Hindlimb muscle (tissue), 1 donor: ENCODE measurements around the gene CUBN. TPM values are rescaled to one million over a fixed set of nuclear protein-coding genes. Genes with fewer than 3 reads are reported as not detected.

Experiments used
- polyA plus RNA-seq: library from polyadenylated mRNA; unstranded; fragments of 120-200 nt; gene quantifications from one replicate; pipeline ENCODE4 v1.2.1, GENCODE V29; 2013; ENCODE audit not compliant: insufficient read length

The CUBN gene
- polyA plus RNA-seq, 1 donor: 3.3 TPM

Other genes with a start within 250 kb of the CUBN start
- gene TRDMT1, start 71.9 kb upstream of the CUBN start, polyA plus RNA-seq: 7.2 TPM
- 2,993 TPM for gene VIM, start 98.4 kb upstream of the CUBN start, polyA plus RNA-seq